WTC11 (cell line): ENCODE results near the gene RBMS2. TPM values are rescaled to one million over a fixed set of nuclear protein-coding genes. Genes with fewer than 3 reads are reported as not detected.

Experiments used
- ATAC-seq: fragments of 200-7000 bp; cut with Tn5 transposase; 2 replicates; pipeline ENCODE4 v1.10.0; 2021; ENCODE audit warnings: mild to moderate bottlenecking, moderate library complexity
- CTCF ChIA-PET: fragments of 300-600 bp; sonication (Branson Sonifier 250); formaldehyde crosslinking; loops from one replicate; lab custom pipeline; 2021; ENCODE audit warnings: antibody characterized with exemption; lab: Charles Lee
- POLR2A ChIA-PET: fragments of 350-600 bp; sonication (Branson Sonifier 250); formaldehyde crosslinking; loops from one replicate; lab custom pipeline; 2021; ENCODE audit warnings: antibody characterized with exemption; lab: Charles Lee
- DNase-seq: peaks from one replicate; pipeline ENCODE4 v3.0.0; 2021; ENCODE audit warnings: low spot score
- H3K27ac Mint-ChIP-seq: 2 replicates; pipeline ENCODE4 v1.8.0; 2021; ENCODE audit warnings: mixed read lengths
- H3K27me3 Mint-ChIP-seq: 2 replicates; pipeline ENCODE4 v1.8.0; 2021; ENCODE audit warnings: low read depth, mild to moderate bottlenecking, moderate library complexity, mixed read lengths
- H3K36me3 Mint-ChIP-seq: 2 replicates; pipeline ENCODE4 v1.8.0; 2021; ENCODE audit warnings: mixed read lengths
- H3K4me1 Mint-ChIP-seq: 2 replicates; pipeline ENCODE4 v1.8.0; 2022; ENCODE audit warnings: mixed read lengths
- H3K4me3 Mint-ChIP-seq: 2 replicates; pipeline ENCODE4 v1.8.0; 2021; ENCODE audit warnings: mild to moderate bottlenecking, moderate library complexity, mixed read lengths
- H3K9me3 Mint-ChIP-seq: 2 replicates; pipeline ENCODE4 v1.8.0; 2021; ENCODE audit warnings: mixed read lengths
- ELF4 ChIP-seq: sonication (generic); formaldehyde crosslinking; IDR thresholded peaks from 2 replicates; pipeline ENCODE4 v1.8.1; 2022; ENCODE audit warnings: low read depth, mild to moderate bottlenecking, moderate library complexity, missing genetic modification reagents
- RELA ChIP-seq: sonication (generic); formaldehyde crosslinking; IDR thresholded peaks from 2 replicates; pipeline ENCODE4 v1.8.1; 2022; ENCODE audit warnings: missing genetic modification reagents, mild to moderate bottlenecking, borderline replicate concordance
- SMAD3 ChIP-seq: sonication (generic); formaldehyde crosslinking; IDR thresholded peaks from 2 replicates; pipeline ENCODE4 v1.8.0; 2022; ENCODE audit warnings: missing genetic modification reagents, mild to moderate bottlenecking, borderline replicate concordance
- TCF7 ChIP-seq: sonication (generic); formaldehyde crosslinking; IDR thresholded peaks from 2 replicates; pipeline ENCODE4 v1.8.0; 2022; ENCODE audit warnings: mild to moderate bottlenecking, low read depth, missing genetic modification reagents, moderate library complexity
- ZBTB21 ChIP-seq: sonication (generic); formaldehyde crosslinking; IDR thresholded peaks from 2 replicates; pipeline ENCODE4 v1.8.1; 2023; ENCODE audit warnings: mild to moderate bottlenecking, missing genetic modification reagents, borderline replicate concordance
- ZNF423 ChIP-seq: fragments of 250-450 bp; sonication (Bioruptor Pico); IDR thresholded peaks from 2 replicates; pipeline ENCODE4 v2.1.2; 2022; ENCODE audit warnings: mild to moderate bottlenecking, moderate library complexity
- ZNF671 ChIP-seq: fragments of 250-450 bp; sonication (Bioruptor Pico); IDR thresholded peaks from 2 replicates; pipeline ENCODE4 v1.8.0; 2021; ENCODE audit warnings: mild to moderate bottlenecking
- total RNA-seq: library from RNA; stranded (reverse); gene quantifications from 3 replicates; pipeline ENCODE4 v1.2.3, GENCODE V29; 2021
- TF ChIP-seq, protein P1 (sequence below): sonication (generic); formaldehyde crosslinking; IDR thresholded peaks from 2 replicates; pipeline ENCODE4 v1.8.1; 2023; ENCODE audit warnings: mild to moderate bottlenecking, missing genetic modification reagents, moderate library complexity
- TF ChIP-seq, protein P2 (sequence below): sonication (generic); formaldehyde crosslinking; IDR thresholded peaks from 2 replicates; pipeline ENCODE4 v1.8.0; 2022; ENCODE audit warnings: mild to moderate bottlenecking, missing genetic modification reagents
- TF ChIP-seq, protein P3 (sequence below): sonication (generic); formaldehyde crosslinking; IDR thresholded peaks from 2 replicates; pipeline ENCODE4 v1.8.0; 2022; ENCODE audit warnings: missing genetic modification reagents
- TF ChIP-seq, protein P4 (sequence below): sonication (generic); formaldehyde crosslinking; IDR thresholded peaks from 2 replicates; pipeline ENCODE4 v1.8.0; 2023; ENCODE audit warnings: missing genetic modification reagents
- TF ChIP-seq, protein P5 (sequence below): fragments of 250-450 bp; sonication (Bioruptor Pico); IDR thresholded peaks from 2 replicates; pipeline ENCODE4 v2.1.2; 2022; ENCODE audit warnings: mild to moderate bottlenecking, moderate library complexity
- TF ChIP-seq, protein P6 (sequence below): fragments of 250-450 bp; sonication (Bioruptor Pico); IDR thresholded peaks from 2 replicates; pipeline ENCODE4 v1.9.0; 2021; ENCODE audit warnings: mild to moderate bottlenecking

Gene RBMS2
- total RNA-seq, 1 experiment from 2014 or later, result 16.7 TPM

DNA sequence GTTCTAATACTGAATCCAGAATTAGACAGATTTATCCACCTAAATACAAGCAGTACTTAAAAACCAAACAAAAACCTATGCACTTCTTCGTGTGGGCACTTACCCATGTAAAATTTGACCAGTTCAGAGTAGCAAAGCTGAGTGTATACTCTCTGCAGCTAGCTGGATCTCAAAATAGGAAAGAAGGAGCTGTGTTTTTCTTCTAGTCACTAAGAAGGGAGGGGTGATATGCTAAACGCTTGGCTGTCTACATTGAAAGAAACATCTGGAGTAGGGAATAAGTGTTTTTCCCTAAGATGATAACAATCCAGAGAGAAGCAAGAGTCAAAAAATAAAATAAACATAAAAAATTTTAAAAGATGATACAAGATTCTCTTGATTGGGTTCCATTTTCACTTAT lies 20.0 kb downstream of the RBMS2 start:
- DNase-seq, result no peak
- POLR2A ChIA-PET, result no interaction called here
- ATAC-seq, result no peak
- Mint-ChIP-seq H3K27me3 (no peaks in the 10 kb centered on the region), H3K27ac (no peak overlapping the region), H3K36me3 (no peaks in the 10 kb centered on the region), H3K4me1 (no peaks in the 10 kb centered on the region), H3K4me3 (no peak overlapping the region), H3K9me3 (no peaks in the 10 kb centered on the region)
- CTCF ChIA-PET, result interaction anchor here (1.2 to 1.7 kb wide), 3 partner anchors 28 to 95 kb away, joined by 3 to 5 read pairs (median 5); no protein-coding TSS in a partner anchor
- TF ChIP-seq ELF4 (CRISPR knock-in tag) (no peak), SMAD3 (CRISPR knock-in tag) (no peak), RELA (no peak), ZNF423 (CRISPR knock-in tag) (no peak), ZNF671 (CRISPR knock-in tag) (no peak), TCF7 (CRISPR knock-in tag) (no peak), ZBTB21 (CRISPR knock-in tag) (no peak)
- TF ChIP-seq, protein P1, sequence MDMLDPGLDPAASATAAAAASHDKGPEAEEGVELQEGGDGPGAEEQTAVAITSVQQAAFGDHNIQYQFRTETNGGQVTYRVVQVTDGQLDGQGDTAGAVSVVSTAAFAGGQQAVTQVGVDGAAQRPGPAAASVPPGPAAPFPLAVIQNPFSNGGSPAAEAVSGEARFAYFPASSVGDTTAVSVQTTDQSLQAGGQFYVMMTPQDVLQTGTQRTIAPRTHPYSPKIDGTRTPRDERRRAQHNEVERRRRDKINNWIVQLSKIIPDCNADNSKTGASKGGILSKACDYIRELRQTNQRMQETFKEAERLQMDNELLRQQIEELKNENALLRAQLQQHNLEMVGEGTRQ, result no peak
- TF ChIP-seq, protein P2, sequence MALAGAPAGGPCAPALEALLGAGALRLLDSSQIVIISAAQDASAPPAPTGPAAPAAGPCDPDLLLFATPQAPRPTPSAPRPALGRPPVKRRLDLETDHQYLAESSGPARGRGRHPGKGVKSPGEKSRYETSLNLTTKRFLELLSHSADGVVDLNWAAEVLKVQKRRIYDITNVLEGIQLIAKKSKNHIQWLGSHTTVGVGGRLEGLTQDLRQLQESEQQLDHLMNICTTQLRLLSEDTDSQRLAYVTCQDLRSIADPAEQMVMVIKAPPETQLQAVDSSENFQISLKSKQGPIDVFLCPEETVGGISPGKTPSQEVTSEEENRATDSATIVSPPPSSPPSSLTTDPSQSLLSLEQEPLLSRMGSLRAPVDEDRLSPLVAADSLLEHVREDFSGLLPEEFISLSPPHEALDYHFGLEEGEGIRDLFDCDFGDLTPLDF (CRISPR knock-in tag), result no peak
- TF ChIP-seq, protein P3, sequence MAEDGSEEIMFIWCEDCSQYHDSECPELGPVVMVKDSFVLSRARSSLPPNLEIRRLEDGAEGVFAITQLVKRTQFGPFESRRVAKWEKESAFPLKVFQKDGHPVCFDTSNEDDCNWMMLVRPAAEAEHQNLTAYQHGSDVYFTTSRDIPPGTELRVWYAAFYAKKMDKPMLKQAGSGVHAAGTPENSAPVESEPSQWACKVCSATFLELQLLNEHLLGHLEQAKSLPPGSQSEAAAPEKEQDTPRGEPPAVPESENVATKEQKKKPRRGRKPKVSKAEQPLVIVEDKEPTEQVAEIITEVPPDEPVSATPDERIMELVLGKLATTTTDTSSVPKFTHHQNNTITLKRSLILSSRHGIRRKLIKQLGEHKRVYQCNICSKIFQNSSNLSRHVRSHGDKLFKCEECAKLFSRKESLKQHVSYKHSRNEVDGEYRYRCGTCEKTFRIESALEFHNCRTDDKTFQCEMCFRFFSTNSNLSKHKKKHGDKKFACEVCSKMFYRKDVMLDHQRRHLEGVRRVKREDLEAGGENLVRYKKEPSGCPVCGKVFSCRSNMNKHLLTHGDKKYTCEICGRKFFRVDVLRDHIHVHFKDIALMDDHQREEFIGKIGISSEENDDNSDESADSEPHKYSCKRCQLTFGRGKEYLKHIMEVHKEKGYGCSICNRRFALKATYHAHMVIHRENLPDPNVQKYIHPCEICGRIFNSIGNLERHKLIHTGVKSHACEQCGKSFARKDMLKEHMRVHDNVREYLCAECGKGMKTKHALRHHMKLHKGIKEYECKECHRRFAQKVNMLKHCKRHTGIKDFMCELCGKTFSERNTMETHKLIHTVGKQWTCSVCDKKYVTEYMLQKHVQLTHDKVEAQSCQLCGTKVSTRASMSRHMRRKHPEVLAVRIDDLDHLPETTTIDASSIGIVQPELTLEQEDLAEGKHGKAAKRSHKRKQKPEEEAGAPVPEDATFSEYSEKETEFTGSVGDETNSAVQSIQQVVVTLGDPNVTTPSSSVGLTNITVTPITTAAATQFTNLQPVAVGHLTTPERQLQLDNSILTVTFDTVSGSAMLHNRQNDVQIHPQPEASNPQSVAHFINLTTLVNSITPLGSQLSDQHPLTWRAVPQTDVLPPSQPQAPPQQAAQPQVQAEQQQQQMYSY, result no peak
- TF ChIP-seq, protein P4, sequence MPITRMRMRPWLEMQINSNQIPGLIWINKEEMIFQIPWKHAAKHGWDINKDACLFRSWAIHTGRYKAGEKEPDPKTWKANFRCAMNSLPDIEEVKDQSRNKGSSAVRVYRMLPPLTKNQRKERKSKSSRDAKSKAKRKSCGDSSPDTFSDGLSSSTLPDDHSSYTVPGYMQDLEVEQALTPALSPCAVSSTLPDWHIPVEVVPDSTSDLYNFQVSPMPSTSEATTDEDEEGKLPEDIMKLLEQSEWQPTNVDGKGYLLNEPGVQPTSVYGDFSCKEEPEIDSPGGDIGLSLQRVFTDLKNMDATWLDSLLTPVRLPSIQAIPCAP, result no peak

DNA sequence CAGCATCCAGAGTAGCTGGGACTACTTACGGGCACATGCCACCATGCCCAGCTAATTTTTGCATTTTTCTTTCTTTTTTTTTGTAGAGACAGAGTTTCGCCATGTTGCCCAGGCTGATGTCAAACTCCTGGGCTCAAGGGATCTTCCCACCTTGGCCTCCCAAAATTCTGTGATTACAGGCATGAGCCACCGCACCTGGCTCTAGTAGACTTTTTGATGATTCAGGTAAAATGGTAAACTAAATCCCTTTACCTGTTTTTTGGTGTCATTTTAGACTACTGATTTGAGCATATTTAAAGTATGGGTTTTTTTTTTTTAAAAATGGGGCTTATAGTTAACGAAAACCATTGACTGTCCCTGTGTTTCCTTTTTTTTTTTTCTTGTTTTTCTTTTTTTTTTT lies 20.5 kb downstream of the RBMS2 start:
- Mint-ChIP-seq H3K36me3 (no peaks in the 10 kb centered on the region), H3K4me1 (no peaks in the 10 kb centered on the region), H3K9me3 (no peaks in the 10 kb centered on the region), H3K4me3 (no peak overlapping the region), H3K27ac (no peak overlapping the region), H3K27me3 (no peaks in the 10 kb centered on the region)
- ATAC-seq (no peak), DNase-seq (no peak)
- ChIA-PET CTCF (interaction anchor here (1.6 to 1.7 kb wide), 2 partner anchors 28 to 49 kb away, joined by 5 read pairs; no protein-coding TSS in a partner anchor), POLR2A (no interaction called here)
- TF ChIP-seq, protein P3, result no peak
- TF ChIP-seq, protein P5, sequence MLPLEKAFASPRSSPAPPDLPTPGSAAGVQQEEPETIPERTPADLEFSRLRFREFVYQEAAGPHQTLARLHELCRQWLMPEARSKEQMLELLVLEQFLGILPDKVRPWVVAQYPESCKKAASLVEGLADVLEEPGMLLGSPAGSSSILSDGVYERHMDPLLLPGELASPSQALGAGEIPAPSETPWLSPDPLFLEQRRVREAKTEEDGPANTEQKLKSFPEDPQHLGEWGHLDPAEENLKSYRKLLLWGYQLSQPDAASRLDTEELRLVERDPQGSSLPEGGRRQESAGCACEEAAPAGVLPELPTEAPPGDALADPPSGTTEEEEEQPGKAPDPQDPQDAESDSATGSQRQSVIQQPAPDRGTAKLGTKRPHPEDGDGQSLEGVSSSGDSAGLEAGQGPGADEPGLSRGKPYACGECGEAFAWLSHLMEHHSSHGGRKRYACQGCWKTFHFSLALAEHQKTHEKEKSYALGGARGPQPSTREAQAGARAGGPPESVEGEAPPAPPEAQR (CRISPR knock-in tag), result no peak
- TF ChIP-seq, protein P6, sequence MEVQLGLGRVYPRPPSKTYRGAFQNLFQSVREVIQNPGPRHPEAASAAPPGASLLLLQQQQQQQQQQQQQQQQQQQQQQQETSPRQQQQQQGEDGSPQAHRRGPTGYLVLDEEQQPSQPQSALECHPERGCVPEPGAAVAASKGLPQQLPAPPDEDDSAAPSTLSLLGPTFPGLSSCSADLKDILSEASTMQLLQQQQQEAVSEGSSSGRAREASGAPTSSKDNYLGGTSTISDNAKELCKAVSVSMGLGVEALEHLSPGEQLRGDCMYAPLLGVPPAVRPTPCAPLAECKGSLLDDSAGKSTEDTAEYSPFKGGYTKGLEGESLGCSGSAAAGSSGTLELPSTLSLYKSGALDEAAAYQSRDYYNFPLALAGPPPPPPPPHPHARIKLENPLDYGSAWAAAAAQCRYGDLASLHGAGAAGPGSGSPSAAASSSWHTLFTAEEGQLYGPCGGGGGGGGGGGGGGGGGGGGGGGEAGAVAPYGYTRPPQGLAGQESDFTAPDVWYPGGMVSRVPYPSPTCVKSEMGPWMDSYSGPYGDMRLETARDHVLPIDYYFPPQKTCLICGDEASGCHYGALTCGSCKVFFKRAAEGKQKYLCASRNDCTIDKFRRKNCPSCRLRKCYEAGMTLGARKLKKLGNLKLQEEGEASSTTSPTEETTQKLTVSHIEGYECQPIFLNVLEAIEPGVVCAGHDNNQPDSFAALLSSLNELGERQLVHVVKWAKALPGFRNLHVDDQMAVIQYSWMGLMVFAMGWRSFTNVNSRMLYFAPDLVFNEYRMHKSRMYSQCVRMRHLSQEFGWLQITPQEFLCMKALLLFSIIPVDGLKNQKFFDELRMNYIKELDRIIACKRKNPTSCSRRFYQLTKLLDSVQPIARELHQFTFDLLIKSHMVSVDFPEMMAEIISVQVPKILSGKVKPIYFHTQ, result no peak
- TF ChIP-seq, protein P4, result no peak
- TF ChIP-seq ZBTB21 (CRISPR knock-in tag), result no peak
- TF ChIP-seq, protein P1, result no peak
